Ammon's horn (tissue), 1 donor: ENCODE results near the gene TRAPPC11.
"Not testable (repeated sequence)": the region's sequence is repeated elsewhere in the genome, so short reads cannot be mapped to it uniquely, and the experiment has no call there.

Source experiments
- DNase-seq: peaks from one replicate; pipeline ENCODE4 v3.0.0-alpha.2; 2016; ENCODE audit warnings: low spot score

TRAPPC11 gene

DNA sequence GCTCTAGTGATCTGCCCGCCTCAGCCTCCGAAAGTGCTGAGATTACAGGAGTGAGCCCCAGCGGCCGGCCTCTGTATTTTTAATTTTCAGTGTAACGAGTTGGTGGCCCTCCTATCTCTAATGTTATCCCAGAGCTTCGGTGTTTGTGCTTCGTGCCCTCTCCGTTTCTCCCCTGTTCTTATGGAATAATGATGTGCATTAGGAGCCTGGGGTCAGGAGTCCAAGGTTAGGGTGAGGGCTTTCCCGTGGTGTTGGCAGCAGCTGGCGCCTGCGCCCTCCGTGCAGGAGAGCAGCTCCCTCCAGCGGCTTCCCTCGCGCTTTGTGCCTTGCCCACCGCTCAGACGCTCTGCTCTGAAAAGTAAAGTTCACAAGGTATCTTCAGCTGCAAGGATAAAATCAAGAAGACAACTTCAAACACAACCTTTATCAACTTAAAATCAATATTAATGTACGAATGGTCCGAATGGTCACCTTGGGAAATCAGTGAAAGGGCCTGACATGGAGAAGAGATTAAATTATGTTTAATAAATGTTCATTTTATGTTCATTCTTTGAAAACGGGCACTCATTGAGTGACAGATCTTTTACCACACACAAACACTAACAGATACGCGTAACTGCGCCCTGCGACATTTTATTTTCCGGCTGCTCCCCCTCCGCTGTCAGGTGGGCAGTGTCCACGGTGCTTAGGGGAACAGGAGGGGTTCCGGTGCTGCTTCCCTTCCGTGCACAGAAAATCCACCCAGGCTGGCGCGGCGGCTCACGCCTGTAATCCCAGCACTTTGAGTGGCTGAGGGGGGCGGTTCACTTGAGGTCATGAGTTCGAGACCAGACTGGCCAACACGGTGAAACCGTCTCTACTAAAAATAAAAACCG, 62.4 kb downstream of the TRAPPC11 start:
- no peak for DNase-seq

- DNase-seq: peak; percentile 42
These were observed 63.9 kb downstream of the TRAPPC11 start for GRCh38 chr4:183722731-183723560.

- no peak for DNase-seq
These were observed 64.6 kb downstream of the TRAPPC11 start for GRCh38 chr4:183723561-183724228.

GRCh38 chr4:183725585-183725984, 66.5 kb downstream of the TRAPPC11 start:
- DNase-seq: not testable (repeated sequence)

DNA sequence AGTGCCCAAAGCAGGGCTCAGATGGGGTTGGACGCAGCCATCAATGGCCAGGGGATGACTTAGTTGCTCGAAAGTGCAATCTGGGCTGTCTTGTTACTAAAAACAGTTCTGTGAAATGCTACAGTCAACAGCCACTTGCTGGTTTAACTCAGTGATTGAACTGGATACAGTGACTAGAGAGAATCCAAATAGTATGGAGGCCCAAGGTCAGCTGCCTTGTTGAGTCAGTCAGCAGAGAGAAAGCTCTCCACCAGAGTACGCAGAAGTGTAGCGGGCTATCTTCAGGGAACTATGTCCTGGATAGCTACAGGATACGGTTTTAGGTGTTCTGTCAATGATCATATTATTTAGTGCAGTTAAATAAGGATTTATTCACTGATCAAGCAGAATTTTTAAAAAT, 68.4 kb downstream of the TRAPPC11 start:
- no peak for DNase-seq

DNA sequence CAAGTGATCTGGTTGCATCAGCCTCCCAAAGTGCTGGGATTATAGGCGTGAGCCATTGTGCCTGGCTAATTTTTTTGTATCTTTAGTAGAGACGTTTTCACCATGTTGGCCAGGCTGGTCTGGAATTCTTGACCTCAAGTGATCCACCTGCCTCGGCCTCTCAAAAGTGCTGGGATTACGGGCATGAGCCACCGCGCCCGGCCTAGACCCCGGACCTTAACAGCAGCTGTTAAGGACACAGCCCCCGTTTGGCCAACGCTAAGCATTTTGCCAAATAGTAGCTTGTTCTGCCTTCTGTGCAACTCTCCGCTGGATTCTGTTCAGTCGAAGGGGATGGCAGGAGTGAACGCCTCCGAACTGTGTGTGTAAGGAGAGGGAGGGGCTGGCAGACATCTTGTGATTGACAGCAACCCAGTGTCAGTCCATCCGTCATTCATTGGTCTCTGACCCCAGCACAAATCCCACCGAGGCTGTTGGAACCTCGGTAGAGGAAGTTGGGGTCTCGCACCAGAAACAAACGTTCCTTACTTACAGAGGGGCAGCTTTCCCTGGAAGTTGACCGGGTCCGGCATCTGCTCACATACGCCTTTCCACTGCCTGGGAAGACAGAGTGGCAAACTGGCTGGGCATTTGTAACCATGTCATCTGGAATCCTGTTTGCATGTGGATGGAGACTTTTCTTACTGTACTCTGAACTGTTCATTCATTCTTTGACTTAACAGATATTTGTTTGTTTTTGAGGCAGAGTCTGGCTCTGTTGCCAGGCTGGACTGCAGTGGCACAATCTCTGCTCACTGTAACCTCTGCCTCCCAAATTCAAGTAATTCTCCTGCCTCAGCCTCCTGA, 69.4 kb downstream of the TRAPPC11 start:
- DNase-seq: no peak

DNA sequence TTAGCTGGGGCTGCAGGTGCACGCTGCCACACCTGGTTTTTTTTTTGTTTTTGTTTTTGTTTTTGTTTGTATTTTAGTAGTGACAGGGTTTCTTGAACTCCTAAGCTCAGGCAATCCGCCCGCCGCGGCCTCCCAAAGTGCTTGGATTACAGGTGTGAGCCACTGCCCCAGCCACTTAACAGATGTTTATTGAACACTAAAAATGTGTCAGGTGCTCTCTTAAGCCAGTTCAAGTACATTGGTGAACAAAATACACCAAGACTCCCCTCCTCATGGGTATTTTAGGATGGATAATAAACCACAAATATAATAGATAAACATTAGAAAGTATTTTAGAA, 69.9 kb downstream of the TRAPPC11 start:
- DNase-seq: no peak

DNA sequence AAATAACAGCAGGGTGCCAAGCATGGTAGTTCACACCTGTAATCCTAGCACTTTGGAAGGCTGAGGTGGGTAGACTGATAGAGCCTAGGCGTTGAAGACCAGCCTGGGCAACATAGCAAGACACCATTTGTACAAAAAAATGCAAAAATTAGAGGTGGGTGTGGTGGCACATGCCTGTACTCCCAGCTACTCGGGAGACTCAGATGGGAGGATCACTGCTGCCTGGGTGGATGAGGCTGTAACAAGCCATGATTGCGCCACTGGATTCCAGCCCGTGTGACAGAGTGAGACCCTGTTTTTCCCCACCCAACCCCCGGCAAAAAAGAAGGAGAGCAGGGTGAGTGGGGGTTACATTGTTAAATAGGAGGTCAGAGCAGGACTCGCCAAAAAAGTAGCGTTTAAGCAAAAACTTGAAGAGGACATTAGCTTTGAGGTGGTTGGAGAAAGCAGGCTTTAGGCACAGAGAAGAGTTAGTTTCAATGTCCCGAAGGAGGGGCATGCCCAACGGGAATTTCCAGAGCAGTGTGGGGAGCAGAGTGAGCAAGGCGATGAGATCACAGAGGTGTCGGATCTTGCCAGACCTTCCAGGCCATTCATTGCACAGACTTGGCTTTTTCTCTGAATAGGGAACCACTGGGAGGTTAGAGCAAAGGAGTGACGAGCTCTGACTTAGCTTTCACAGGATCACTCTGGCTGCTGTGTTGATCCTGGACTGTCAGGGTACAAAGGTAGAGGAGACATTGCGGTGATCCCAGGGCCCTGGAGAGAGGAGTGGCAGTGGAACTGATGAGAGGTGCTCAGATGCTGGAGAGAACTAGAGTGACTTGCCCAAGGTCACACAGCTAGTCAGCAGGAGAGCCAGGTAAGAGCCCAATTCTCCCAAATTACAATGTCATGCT, 70.6 kb downstream of the TRAPPC11 start:
- no peak for DNase-seq

DNA sequence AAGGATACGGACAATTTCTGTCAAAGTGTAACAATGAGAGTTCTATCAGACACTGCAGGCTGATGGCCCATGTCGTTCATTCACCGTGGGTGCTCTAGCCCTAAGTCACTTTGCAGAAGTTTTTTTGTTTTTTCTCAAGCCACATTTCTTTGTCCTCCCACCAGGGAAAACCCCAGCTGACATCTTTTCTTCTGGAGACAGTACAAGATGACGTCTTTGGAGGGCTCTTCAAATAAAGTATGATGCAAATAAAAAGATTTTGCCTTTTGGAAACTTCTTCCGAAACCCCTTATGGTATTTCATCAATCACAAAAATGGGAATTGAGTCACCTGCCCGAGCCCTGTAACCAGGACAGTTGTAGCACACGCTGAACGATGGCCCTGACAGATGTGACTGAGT, 73.2 kb downstream of the TRAPPC11 start:
- DNase-seq: no peak

GRCh38 chr4:183733181-183733580, 74.1 kb downstream of the TRAPPC11 start:
- DNase-seq: no peak

GRCh38 chr4:183738081-183738673, 79.1 kb downstream of the TRAPPC11 start:
- peak; percentile 45 for DNase-seq

- no peak for DNase-seq
These were observed 79.9 kb downstream of the TRAPPC11 start for GRCh38 chr4:183738961-183739360.

DNA sequence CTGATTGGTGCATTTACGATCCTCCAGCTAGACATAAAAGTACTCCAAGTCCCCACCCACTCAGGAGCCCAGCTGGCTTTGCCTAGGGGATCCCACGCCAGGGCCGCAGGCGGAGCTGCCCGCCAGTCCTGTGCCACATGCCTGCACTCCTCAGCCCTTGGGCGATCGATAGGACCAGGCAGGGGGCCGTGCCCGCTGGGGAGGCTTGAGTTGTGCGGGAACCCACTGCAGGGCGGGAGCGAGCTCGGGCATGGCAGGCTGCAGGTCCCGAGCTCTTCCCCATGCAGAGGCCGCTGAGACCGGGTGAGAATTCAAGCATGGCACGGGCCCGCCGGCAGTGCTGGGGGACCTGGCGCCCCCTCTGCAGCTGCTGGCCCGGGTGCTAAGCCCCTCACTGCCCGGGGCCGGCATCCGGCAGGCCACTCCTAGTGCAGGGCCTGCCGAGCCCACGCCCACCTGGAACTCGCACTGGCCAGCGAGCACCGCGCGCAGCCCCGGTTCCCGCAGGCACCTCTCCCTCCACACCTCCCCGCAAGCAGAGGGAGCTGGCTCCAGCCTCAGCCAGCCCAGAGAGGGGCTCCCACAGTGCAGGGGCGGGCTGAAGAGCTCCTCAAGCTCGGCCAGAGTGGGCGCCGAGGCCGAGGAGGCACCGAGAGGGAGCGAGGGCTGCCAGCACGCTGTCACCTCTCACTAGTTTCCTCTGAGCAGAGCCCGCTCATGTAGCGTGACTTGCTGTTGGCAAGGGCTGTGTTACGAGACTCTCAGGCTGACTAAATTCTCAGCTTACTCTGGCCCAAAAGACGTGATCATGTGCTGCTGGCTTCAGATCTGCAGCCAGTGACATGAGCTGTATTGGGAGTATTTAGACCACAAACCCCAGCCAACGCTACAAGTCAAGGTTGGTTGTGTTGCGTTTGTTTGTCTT, 87.5 kb downstream of the TRAPPC11 start:
- DNase-seq: no peak

DNA sequence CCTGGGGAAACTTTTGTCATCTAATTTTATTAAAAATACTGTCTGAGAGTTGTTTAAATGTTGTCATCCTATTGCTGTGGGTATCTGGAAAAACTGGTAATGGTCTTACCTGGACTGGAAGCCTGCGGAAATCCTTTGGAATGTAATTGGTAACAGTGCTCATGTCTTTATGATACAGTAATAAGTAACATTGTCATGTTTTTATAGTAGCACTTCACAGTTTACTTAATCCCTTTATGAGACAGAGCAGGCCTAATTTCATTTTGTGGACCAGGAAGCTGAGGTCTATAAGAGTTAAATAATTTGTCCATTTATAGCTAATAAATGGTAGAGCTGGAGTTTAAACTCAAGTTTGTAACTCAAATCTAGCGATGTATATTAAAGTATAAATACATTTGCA, 88.3 kb downstream of the TRAPPC11 start:
- DNase-seq: no peak

GRCh38 chr4:183747931-183748670, 89.0 kb downstream of the TRAPPC11 start:
- no peak for DNase-seq

DNA sequence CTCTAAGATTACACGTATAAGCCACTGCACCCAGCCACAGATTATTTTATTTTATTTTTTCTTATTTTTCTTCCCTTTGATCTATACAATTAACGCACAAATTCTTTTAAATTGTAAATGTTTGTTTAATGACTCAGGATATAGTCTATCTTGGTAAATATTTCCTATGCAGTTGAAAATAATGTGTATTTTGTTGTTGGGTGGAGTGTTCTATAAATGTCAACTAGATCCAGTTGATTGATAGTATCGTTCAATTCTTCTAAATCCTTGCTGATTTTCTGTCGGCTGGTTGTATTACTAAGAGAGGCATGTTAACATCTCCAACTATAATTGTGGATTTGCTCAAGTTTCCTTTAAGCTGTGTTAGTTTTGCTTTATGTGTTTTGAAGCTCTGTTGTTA, 92.0 kb downstream of the TRAPPC11 start:
- no peak for DNase-seq

DNA sequence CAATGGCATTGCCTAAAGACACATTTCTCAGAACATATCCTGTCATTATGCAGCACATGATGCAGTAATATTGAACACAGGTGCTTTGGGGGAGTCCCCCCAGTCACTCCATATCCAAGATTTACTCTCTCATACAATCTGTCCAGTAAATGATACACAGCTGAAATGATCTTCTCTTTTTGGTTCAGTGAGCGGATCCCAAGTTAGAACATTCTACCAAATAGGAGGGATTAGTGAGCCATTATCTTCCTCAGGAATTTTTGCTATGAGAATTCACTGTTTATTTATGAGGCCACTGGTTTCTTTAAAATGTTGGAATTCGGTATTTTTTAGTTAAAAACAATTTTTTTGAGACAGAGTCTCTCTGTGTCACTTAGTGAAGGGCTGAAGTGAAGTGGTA, 96.5 kb downstream of the TRAPPC11 start:
- no peak for DNase-seq

GRCh38 chr4:183757060-183757459, 98.0 kb downstream of the TRAPPC11 start:
- DNase-seq: no peak
